Transverse colon (tissue), 4 donors: ENCODE measurements around the gene KIF3C.

Experiments
- EP300 ChIP-seq: sonication (generic); formaldehyde crosslinking; IDR thresholded peaks from one replicate; pipeline ENCODE4 v1.6.1; 2017; ENCODE audit warnings: antibody characterized with exemption, low read depth
- POLR2A ChIP-seq: fragments of 450-650 bp; IDR thresholded peaks from one replicate; pipeline ENCODE4 v1.6.1; 2016; ENCODE audit warnings: antibody characterized with exemption, mild to moderate bottlenecking, moderate library complexity
- POLR2AphosphoS5 ChIP-seq, 3 donors: sonication (generic); formaldehyde crosslinking; IDR thresholded peaks; one replicate each; pipeline ENCODE4 v1.6.1; 2016; ENCODE audit warnings: antibody characterized with exemption in 3 of 3
- TF ChIP-seq, protein P1 (sequence below), 5 experiments: fragments of 200-600 bp in 3 of 5; fragments of 450-650 bp in 2 of 5; sonication (generic) in 3 of 5; IDR thresholded peaks; 1 replicate in 2 of 5; 2 replicates in 3 of 5; pipeline ENCODE4 v1.5.1; 2016 to 2017; ENCODE audit warnings: antibody characterized with exemption in 5 of 5, inconsistent platforms in 3 of 5, mild to moderate bottlenecking in 2 of 5, moderate library complexity in 1 of 5

GRCh38 chr2:25960396-25960795, 21.9 kb downstream of the KIF3C start:
- TF ChIP-seq POLR2A: no peak
- no peak for TF ChIP-seq POLR2AphosphoS5 (IDR thresholded peaks at IDR 0.05)
- TF ChIP-seq EP300: no peak
- TF ChIP-seq, protein P1, sequence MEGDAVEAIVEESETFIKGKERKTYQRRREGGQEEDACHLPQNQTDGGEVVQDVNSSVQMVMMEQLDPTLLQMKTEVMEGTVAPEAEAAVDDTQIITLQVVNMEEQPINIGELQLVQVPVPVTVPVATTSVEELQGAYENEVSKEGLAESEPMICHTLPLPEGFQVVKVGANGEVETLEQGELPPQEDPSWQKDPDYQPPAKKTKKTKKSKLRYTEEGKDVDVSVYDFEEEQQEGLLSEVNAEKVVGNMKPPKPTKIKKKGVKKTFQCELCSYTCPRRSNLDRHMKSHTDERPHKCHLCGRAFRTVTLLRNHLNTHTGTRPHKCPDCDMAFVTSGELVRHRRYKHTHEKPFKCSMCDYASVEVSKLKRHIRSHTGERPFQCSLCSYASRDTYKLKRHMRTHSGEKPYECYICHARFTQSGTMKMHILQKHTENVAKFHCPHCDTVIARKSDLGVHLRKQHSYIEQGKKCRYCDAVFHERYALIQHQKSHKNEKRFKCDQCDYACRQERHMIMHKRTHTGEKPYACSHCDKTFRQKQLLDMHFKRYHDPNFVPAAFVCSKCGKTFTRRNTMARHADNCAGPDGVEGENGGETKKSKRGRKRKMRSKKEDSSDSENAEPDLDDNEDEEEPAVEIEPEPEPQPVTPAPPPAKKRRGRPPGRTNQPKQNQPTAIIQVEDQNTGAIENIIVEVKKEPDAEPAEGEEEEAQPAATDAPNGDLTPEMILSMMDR (IDR thresholded peaks at IDR 0.05): no peak
